ENCODE measurements around the gene CD180.

GRCh38 chr5:67188274-67189078 lies 8.1 kb downstream of the CD180 start:
- TF ChIP-seq GTF2F1 (IDR thresholded peaks at IDR 0.05; ENCODE audit: low read depth, low read length) (no peak), RERE (CRISPR knock-in tag; IDR thresholded peaks at IDR 0.05; ENCODE audit: borderline replicate concordance) (no peak), FOXA3 (CRISPR knock-in tag; conservative IDR thresholded peaks at IDR 0.05 in 1 of 2, IDR thresholded peaks at IDR 0.05 in 1 of 2) (no peak), HDAC2 (IDR thresholded peaks at IDR 0.05) (no peak), TCF3 (CRISPR knock-in tag; IDR thresholded peaks at IDR 0.05) (no peak), ILF3 (IDR thresholded peaks at IDR 0.05; ENCODE audit: borderline replicate concordance) (no peak), TCF7L2 (IDR thresholded peaks at IDR 0.05; ENCODE audit: low read depth, low read length) (no peak)

Measured in K562 (cell line).